ENCODE data around the gene SNPH. TPM values are rescaled to one million over a fixed set of nuclear protein-coding genes. Genes with fewer than 3 reads are reported as not detected.

SNPH gene
- total and polyA plus RNA-seq, 7 donors, result under 0.01 to 21.0 (median 6.4) TPM

DNA sequence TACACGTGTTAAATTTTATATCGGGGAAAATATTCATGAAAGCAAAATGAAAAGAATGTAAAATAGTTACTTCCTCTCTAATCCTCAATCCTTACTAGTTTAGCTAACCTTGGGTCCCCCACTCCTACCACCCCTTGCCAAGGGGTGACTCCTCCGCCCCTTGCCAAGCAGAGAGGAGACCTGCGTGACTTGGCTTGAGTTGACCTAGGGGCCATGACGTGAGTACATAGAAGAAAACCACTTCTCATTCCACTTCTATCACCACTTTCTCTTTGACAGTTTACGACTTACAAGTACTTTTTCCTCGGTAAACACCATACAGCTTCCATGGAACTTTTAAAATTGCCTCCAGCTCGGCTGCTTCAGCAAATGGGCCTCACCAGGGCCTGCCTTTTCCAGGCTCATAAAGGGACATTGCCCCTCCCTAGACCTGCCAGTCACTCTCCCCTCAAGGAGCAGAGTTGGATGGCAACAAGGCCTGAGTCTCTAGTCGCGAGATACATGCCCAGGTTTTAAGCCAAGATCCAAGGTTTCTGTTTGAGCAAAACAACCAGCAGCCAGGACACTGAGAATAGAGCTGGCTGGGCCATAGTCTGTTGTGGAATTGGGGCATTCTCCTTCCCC lies 32.9 kb downstream of the SNPH start:
- TF ChIP-seq POLR2AphosphoS5 (IDR thresholded peaks at IDR 0.05) (no peak), POLR2A (IDR thresholded peaks at IDR 0.05) (no peak), EP300 (IDR thresholded peaks at IDR 0.05) (no peak)
- TF ChIP-seq, protein P1, sequence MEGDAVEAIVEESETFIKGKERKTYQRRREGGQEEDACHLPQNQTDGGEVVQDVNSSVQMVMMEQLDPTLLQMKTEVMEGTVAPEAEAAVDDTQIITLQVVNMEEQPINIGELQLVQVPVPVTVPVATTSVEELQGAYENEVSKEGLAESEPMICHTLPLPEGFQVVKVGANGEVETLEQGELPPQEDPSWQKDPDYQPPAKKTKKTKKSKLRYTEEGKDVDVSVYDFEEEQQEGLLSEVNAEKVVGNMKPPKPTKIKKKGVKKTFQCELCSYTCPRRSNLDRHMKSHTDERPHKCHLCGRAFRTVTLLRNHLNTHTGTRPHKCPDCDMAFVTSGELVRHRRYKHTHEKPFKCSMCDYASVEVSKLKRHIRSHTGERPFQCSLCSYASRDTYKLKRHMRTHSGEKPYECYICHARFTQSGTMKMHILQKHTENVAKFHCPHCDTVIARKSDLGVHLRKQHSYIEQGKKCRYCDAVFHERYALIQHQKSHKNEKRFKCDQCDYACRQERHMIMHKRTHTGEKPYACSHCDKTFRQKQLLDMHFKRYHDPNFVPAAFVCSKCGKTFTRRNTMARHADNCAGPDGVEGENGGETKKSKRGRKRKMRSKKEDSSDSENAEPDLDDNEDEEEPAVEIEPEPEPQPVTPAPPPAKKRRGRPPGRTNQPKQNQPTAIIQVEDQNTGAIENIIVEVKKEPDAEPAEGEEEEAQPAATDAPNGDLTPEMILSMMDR (IDR thresholded peaks at IDR 0.05), result no peak
- Histone ChIP-seq H3K4me1 (no peaks in the 10 kb centered on the region), H3K36me3 (peaks cover 0 to 40% (median 1%) of the 10 kb centered on the region in 4 donors), H3K27ac (no peak overlapping the region), H3K27me3 (no peaks in the 10 kb centered on the region), H3K9me3 (no peaks in the 10 kb centered on the region), H3K4me3 (no peak overlapping the region)
- intact Hi-C loops (cut with DNase I), result no loop called here
- WGBS, 2 donors, result 75 to 79% methylated on average over 10 of the region's 10 CpGs
- DNase-seq, result peak; percentile 37

DNA sequence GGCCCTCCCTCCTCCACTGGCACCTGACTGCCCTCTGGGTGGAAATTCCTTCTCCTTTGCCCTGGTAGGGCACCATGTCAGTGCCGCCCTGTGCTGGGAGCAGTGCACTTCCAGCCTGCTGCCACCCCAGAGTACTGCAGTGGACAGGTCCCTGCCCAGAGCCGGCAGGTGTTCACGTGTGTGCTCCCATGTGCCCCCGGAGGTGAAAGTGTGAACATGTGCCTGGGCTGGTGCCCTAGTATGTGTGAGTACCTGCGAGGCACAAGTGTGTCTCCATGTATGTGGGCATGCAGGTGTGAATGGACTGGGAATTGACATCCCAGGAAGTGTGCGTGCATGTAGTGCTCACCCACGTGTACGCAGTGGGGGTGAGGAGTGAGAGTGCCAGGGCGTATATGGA lies 33.4 kb downstream of the SNPH start:
- H3K27ac ChIP-seq, result no peak overlapping the region
- H3K9me3 ChIP-seq, result no peaks in the 10 kb centered on the region
- WGBS, 2 donors, result 73 to 82% methylated on average over 9 of the region's 9 CpGs
- H3K4me3 ChIP-seq, result no peak overlapping the region
- H3K27me3 ChIP-seq, result no peaks in the 10 kb centered on the region
- peaks cover 0 to 44% (median 1%) of the 10 kb centered on the region in 4 donors for H3K36me3 ChIP-seq
- DNase-seq, result peak; percentile 38
- no peaks in the 10 kb centered on the region for H3K4me1 ChIP-seq
- intact Hi-C loops (cut with DNase I), result no loop called here
- TF ChIP-seq POLR2AphosphoS5 (IDR thresholded peaks at IDR 0.05) (no peak), POLR2A (IDR thresholded peaks at IDR 0.05) (no peak), EP300 (IDR thresholded peaks at IDR 0.05) (no peak)
- TF ChIP-seq, protein P1 (IDR thresholded peaks at IDR 0.05), result no peak

DNA sequence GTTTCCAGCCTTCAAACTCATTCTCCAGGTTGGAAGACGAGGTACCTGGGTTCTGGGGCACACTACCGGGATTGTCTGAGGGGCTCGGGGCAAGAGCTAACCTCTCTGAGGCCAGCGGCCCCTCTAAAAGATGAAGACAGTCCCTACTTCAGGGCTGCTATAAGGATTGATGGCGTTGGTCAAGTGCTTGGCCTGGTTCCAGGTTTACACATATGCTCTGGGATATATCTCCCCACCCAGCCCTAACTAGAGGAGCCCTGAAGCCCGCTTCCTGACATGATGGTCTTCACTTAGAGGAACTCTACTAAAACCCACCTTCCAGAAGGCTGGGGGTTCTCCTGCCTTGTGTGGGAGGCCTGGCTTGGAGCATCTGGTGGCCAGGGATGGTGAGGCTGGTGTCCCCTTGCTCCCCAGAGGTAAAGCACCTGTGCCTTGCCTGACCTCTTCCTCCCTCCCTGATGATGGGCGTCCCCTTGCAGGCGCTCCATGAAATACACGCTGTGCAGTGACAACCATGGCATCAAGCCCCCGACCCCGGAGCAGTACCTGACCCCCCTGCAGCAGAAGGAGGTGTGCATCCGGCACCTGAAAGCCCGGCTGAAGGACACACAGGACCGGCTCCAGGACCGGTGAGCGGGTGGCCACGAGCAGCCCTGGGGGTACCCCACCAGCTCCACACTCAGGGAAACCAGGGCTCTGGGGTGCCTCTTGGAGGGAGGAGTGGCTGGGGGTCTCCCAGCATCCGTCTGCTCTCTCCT lies 34.2 kb downstream of the SNPH start:
- DNase-seq, result peak; percentile 61
- H3K36me3 ChIP-seq, result peaks cover 0 to 51% (median 1%) of the 10 kb centered on the region in 4 donors
- 94 to 96% methylated on average over 18 of the region's 18 CpGs for WGBS, 2 donors
- H3K9me3 ChIP-seq, result no peaks in the 10 kb centered on the region
- intact Hi-C loops (cut with DNase I), result no loop called here
- no peak for TF ChIP-seq POLR2AphosphoS5 (IDR thresholded peaks at IDR 0.05)
- TF ChIP-seq EP300 (IDR thresholded peaks at IDR 0.05), result no peak
- TF ChIP-seq, protein P1 (IDR thresholded peaks at IDR 0.05), result no peak
- TF ChIP-seq POLR2A (IDR thresholded peaks at IDR 0.05), result no peak
- H3K4me1 ChIP-seq, result no peaks in the 10 kb centered on the region
- H3K4me3 ChIP-seq, result no peak overlapping the region
- H3K27me3 ChIP-seq, result no peaks in the 10 kb centered on the region
- H3K27ac ChIP-seq, result no peak overlapping the region

GRCh38 chr20:1301031-1301529 lies 35.0 kb downstream of the SNPH start:
- Histone ChIP-seq H3K27me3 (no peaks in the 10 kb centered on the region), H3K36me3 (peaks cover 0 to 52% (median 1%) of the 10 kb centered on the region in 4 donors), H3K9me3 (no peaks in the 10 kb centered on the region), H3K4me3 (no peak overlapping the region), H3K4me1 (no peaks in the 10 kb centered on the region), H3K27ac (no peak overlapping the region)
- DNase-seq, result peak; percentile 40
- intact Hi-C loops (cut with DNase I), result no loop called here
- TF ChIP-seq EP300 (IDR thresholded peaks at IDR 0.05) (no peak), POLR2AphosphoS5 (IDR thresholded peaks at IDR 0.05) (no peak), POLR2A (IDR thresholded peaks at IDR 0.05) (no peak)
- TF ChIP-seq, protein P1 (IDR thresholded peaks at IDR 0.05), result no peak
- WGBS, 2 donors, result 61 to 69% methylated on average over 9 of the region's 9 CpGs
